ENCODE data around the gene DAZAP1. TPM values are rescaled to one million over a fixed set of nuclear protein-coding genes. Genes with fewer than 3 reads are reported as not detected.

Gene DAZAP1
- total RNA-seq, 1 experiment from 2014 or later, result 360 TPM

DNA sequence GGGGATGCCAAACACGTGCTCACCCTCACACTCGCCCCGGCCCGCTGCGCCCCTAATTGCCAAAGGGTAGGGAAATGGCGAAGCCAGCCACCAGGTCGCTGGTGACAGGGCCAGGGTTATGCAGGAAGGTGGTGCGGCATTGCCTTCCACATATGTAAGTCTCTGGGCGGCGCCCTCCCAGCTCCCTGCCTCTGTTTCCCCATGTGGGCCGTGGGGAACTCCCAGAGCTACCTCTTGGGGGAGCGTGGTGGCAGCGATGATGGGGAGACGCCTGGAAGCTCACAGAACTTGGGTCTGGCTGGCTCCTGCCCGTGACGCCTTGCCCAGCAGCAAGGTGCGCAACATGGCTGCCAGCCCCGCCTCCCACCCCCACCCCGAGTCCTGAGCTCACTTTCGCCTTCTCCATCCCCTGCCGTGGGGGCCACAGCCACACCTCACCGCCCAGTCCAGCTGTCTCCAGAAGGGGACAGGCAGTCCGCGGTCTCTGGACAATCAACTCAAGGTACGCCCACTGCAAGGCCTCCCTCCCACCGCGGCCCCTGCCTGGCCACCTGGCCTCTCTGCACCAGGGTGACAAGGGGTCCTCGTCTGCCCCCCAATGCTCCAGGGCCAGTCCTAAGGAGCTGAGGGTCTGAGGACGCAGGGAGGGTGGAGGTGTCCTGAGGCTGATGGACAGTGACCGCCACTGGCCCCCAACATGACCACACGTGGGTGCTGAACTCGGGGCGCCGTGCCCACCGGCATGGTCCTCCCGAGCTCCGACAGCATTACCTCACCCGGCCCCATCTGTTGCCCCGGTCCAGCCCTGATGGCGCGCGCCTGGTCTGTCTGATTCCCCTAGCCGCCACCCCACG lies 65.1 kb downstream of the DAZAP1 start (continued):
- TF ChIP-seq FOXP4 (CRISPR knock-in tag; IDR thresholded peaks at IDR 0.05), result no peak
- TF ChIP-seq FOXJ3 (CRISPR knock-in tag; IDR thresholded peaks at IDR 0.05; ENCODE audit: borderline replicate concordance), result no peak
- no peak for TF ChIP-seq E2F5 (CRISPR knock-in tag; IDR thresholded peaks at IDR 0.05)

GRCh38 chr19:1473085-1473851 lies 65.9 kb downstream of the DAZAP1 start:
- CTCF ChIA-PET, result interaction anchor here (1.0 to 3.2 kb wide), 6 partner anchors 17 to 962 kb away, joined by 3 to 19 read pairs (median 5); no protein-coding TSS in a partner anchor
- no peak for ATAC-seq
- Mint-ChIP-seq H3K9me3 (no peaks in the 10 kb centered on the region), H3K27me3 (ENCODE audit: low read depth) (peaks cover 36% of the 10 kb centered on the region), H3K4me3 (no peak overlapping the region), H3K27ac (no peak overlapping the region), H3K36me3 (peaks cover 4% of the 10 kb centered on the region), H3K4me1 (peaks cover 7% of the 10 kb centered on the region; the same call in 1 of the 2 replicates)
- POLR2A ChIA-PET, result interaction anchor here (0.6 to 1.2 kb wide), 4 partner anchors 21 to 359 kb away, joined by 3 read pairs; no protein-coding TSS in a partner anchor
- DNase-seq (ENCODE audit: low spot score), result peak; percentile 15
- TF ChIP-seq SP1 (CRISPR knock-in tag; conservative IDR thresholded peaks at IDR 0.05), result peak; percentile 22; the same call in 1 of the 2 replicates
- no peak for TF ChIP-seq TCF7 (CRISPR knock-in tag; IDR thresholded peaks at IDR 0.05; ENCODE audit: low read depth)

DNA sequence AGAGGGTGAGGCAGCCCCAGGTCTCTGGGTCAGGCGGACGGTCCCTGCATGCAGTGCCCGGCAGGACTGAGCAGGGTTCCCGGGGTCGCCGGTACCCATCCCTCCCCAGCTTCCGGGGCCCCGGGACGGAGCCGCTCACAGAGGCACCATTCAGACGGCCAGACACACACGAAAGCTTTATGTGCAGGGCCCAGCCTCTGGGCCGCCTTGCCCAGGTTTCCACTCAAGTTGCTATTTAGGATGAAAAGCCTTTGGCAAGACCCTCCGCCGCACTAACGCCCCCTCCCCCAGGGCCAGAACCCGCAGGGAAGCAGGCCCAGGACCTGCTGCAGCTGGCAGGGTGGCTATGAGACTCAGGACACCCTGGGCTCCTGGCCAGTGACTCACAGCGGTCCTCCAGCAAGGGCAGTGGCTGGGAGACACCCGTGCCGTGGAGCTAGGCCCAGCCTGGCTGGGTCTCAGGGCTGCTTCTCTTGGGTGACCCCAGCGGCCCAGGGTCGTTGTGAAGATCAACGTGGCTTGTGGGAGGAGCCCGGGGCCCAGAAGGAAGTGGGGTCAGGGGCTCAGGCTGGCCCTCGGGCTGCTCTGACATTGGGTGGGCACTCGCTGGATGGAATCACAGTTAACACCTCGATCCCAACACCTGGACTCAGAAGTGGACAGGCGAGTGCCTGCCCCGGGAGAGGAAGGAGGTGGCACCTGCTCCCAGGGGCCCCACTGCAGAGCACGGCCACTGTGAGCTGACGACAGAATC lies 66.8 kb downstream of the DAZAP1 start:
- ATAC-seq (no peak), DNase-seq (ENCODE audit: low spot score) (peak; percentile 11)
- H3K27me3 Mint-ChIP-seq (ENCODE audit: low read depth), result peaks cover 29% of the 10 kb centered on the region
- peaks cover 11% of the 10 kb centered on the region; the same call in 1 of the 2 replicates for H3K4me1 Mint-ChIP-seq
- H3K9me3 Mint-ChIP-seq, result no peaks in the 10 kb centered on the region
- ChIA-PET POLR2A (interaction anchor here (0.6 to 1.1 kb wide), 3 partner anchors 23 to 30 kb away, joined by 3 read pairs; no protein-coding TSS in a partner anchor), CTCF (interaction anchor here (1.1 to 2.6 kb wide), 3 partner anchors 8 to 29 kb away, joined by 3 to 16 read pairs (median 15); no protein-coding TSS in a partner anchor)
- no peak overlapping the region for H3K4me3 Mint-ChIP-seq
- H3K36me3 Mint-ChIP-seq, result peaks cover 4% of the 10 kb centered on the region
- no peak overlapping the region for H3K27ac Mint-ChIP-seq
- TF ChIP-seq TEAD1 (CRISPR knock-in tag; IDR thresholded peaks at IDR 0.05) (no peak), ZNF263 (CRISPR knock-in tag; IDR thresholded peaks at IDR 0.05; ENCODE audit: low read depth) (no peak), SOX15 (CRISPR knock-in tag; IDR thresholded peaks at IDR 0.05) (no peak), ELF4 (CRISPR knock-in tag; IDR thresholded peaks at IDR 0.05; ENCODE audit: low read depth) (no peak), ZNF425 (CRISPR knock-in tag; conservative IDR thresholded peaks at IDR 0.05) (no peak), ZNF671 (CRISPR knock-in tag; IDR thresholded peaks at IDR 0.05) (no peak), ATF2 (CRISPR knock-in tag; IDR thresholded peaks at IDR 0.05; ENCODE audit: borderline replicate concordance, low read depth) (no peak)
- TF ChIP-seq, protein P1, sequence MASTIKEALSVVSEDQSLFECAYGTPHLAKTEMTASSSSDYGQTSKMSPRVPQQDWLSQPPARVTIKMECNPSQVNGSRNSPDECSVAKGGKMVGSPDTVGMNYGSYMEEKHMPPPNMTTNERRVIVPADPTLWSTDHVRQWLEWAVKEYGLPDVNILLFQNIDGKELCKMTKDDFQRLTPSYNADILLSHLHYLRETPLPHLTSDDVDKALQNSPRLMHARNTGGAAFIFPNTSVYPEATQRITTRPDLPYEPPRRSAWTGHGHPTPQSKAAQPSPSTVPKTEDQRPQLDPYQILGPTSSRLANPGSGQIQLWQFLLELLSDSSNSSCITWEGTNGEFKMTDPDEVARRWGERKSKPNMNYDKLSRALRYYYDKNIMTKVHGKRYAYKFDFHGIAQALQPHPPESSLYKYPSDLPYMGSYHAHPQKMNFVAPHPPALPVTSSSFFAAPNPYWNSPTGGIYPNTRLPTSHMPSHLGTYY (CRISPR knock-in tag; IDR thresholded peaks at IDR 0.05), result no peak
- TF ChIP-seq, protein P2, sequence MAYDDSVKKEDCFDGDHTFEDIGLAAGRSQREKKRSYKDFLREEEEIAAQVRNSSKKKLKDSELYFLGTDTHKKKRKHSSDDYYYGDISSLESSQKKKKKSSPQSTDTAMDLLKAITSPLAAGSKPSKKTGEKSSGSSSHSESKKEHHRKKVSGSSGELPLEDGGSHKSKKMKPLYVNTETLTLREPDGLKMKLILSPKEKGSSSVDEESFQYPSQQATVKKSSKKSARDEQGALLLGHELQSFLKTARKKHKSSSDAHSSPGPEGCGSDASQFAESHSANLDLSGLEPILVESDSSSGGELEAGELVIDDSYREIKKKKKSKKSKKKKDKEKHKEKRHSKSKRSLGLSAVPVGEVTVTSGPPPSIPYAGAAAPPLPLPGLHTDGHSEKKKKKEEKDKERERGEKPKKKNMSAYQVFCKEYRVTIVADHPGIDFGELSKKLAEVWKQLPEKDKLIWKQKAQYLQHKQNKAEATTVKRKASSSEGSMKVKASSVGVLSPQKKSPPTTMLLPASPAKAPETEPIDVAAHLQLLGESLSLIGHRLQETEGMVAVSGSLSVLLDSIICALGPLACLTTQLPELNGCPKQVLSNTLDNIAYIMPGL (CRISPR knock-in tag; IDR thresholded peaks at IDR 0.05), result no peak
- TF ChIP-seq, protein P3, sequence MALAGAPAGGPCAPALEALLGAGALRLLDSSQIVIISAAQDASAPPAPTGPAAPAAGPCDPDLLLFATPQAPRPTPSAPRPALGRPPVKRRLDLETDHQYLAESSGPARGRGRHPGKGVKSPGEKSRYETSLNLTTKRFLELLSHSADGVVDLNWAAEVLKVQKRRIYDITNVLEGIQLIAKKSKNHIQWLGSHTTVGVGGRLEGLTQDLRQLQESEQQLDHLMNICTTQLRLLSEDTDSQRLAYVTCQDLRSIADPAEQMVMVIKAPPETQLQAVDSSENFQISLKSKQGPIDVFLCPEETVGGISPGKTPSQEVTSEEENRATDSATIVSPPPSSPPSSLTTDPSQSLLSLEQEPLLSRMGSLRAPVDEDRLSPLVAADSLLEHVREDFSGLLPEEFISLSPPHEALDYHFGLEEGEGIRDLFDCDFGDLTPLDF (CRISPR knock-in tag; IDR thresholded peaks at IDR 0.05), result no peak
